DOHH2 (cell line): ENCODE results near the gene LAP3.

Experiments used
- H3F3A ChIP-seq: fragments of 200-600 bp; sonication (generic), shearing (Covaris generic); 2 replicates; pipeline ENCODE4 v1.6.0; 2016; ENCODE audit warnings: antibody characterized with exemption, mild to moderate bottlenecking; ENCODE audit not compliant: control insufficient read depth, insufficient read depth
- H3K27ac ChIP-seq: fragments of 200-600 bp; sonication (generic); 2 replicates; pipeline ENCODE4 v1.5.1; 2014; ENCODE audit warnings: low read depth, mild to moderate bottlenecking, low read length, moderate library complexity
- H3K27me3 ChIP-seq: fragments of 200-600 bp; sonication (generic); 2 replicates; pipeline ENCODE4 v1.6.1; 2014; ENCODE audit warnings: mild to moderate bottlenecking, low read length, mixed read lengths; ENCODE audit not compliant: control insufficient read depth
- H3K36me3 ChIP-seq: fragments of 200-600 bp; sonication (generic); 2 replicates; pipeline ENCODE4 v1.6.1; 2014; ENCODE audit warnings: mild to moderate bottlenecking, low read length, moderate library complexity, mixed read lengths; ENCODE audit not compliant: control insufficient read depth
- H3K4me1 ChIP-seq: fragments of 200-600 bp; sonication (generic); 2 replicates; pipeline ENCODE4 v1.6.1; 2014; ENCODE audit warnings: mild to moderate bottlenecking, low read length, mixed read lengths; ENCODE audit not compliant: control insufficient read depth
- H3K4me2 ChIP-seq: fragments of 200-600 bp; sonication (generic); 2 replicates; pipeline ENCODE4 v1.6.0; 2014; ENCODE audit warnings: mild to moderate bottlenecking, low read length, moderate library complexity
- H3K4me3 ChIP-seq: fragments of 200-600 bp; sonication (generic); 2 replicates; pipeline ENCODE4 v1.5.1; 2014; ENCODE audit warnings: mild to moderate bottlenecking, low read length, mixed read lengths
- H3K79me2 ChIP-seq: fragments of 200-600 bp; sonication (generic); 2 replicates; pipeline ENCODE4 v1.6.1; 2014; ENCODE audit warnings: mild to moderate bottlenecking, low read length, mixed read lengths; ENCODE audit not compliant: control insufficient read depth
- H3K9me2 ChIP-seq: fragments of 200-600 bp; sonication (generic); replicated peaks from 2 replicates; pipeline ENCODE4 v1.6.1; 2014; ENCODE audit warnings: mild to moderate bottlenecking, low read length, mixed read lengths; ENCODE audit not compliant: control insufficient read depth
- H3K9me3 ChIP-seq: fragments of 200-600 bp; sonication (generic); 2 replicates; pipeline ENCODE4 v1.6.1; 2014; ENCODE audit warnings: antibody characterized with exemption, low read length, mixed read lengths; ENCODE audit not compliant: control insufficient read depth, insufficient read depth
- H4K20me1 ChIP-seq: fragments of 200-600 bp; sonication (generic); 2 replicates; pipeline ENCODE4 v1.6.0; 2014; ENCODE audit warnings: low read depth, mild to moderate bottlenecking, antibody characterized with exemption, low read length, moderate library complexity; ENCODE audit not compliant: control insufficient read depth, insufficient read depth
- CTCF ChIP-seq: fragments of 200-600 bp; sonication (generic); IDR thresholded peaks from one replicate; pipeline ENCODE4 v1.5.1; 2014; ENCODE audit warnings: antibody characterized with exemption, mild to moderate bottlenecking, low read depth, low read length; ENCODE audit not compliant: poor library complexity, severe bottlenecking
- EZH2phosphoT487 ChIP-seq: fragments of 200-600 bp; sonication (generic); IDR thresholded peaks from 2 replicates; pipeline ENCODE4 v1.6.1; 2017; ENCODE audit warnings: borderline replicate concordance, mild to moderate bottlenecking, antibody characterized with exemption, low read length, moderate library complexity, mixed read lengths

The LAP3 gene

DNA sequence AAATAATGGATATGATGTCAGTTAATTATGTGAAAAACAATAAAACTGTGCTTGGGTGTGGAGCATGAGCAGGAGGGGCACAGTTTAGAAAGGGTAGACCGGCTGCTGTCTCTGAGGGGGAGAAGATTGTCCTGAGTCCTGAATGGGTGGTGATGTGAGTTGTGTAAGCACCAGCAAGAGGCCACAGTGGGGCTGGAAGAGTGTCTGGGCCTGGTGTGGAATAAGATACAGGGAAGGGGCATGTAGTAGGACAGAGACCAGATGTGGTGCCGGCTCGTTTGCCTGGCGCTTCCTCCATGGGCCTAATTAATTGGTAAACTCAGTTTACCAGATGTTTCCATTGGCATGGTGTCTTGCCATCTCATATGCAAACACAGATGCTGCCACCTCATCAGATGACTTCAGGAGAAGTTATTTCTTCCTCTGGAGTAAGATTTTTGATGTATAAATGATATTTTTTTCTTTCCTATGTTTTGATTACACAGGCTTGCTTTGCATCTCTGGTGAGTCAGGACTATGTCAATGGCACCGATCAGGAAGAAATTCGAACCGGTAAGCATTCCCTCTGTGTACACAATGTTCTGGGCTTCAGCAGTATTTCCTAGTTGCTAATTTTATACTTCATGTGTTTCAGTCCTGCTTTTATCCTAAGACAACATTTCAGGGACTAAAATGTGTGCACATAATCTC lies 42.6 kb downstream of the LAP3 start:
- Histone ChIP-seq H3K36me3 (peaks cover 86% of the 10 kb centered on the region), H3K79me2 (peaks cover 65% of the 10 kb centered on the region), H3K27ac (no peak overlapping the region), H3K4me1 (peaks cover 32% of the 10 kb centered on the region), H4K20me1 (peaks cover 19% of the 10 kb centered on the region), H3K4me2 (no peak overlapping the region), H3K9me2 (no peaks in the 10 kb centered on the region), H3K9me3 (no peaks in the 10 kb centered on the region), H3F3A (no peaks in the 10 kb centered on the region), H3K4me3 (no peak overlapping the region), H3K27me3 (no peaks in the 10 kb centered on the region)
- TF ChIP-seq CTCF (no peak), EZH2phosphoT487 (no peak)

DNA sequence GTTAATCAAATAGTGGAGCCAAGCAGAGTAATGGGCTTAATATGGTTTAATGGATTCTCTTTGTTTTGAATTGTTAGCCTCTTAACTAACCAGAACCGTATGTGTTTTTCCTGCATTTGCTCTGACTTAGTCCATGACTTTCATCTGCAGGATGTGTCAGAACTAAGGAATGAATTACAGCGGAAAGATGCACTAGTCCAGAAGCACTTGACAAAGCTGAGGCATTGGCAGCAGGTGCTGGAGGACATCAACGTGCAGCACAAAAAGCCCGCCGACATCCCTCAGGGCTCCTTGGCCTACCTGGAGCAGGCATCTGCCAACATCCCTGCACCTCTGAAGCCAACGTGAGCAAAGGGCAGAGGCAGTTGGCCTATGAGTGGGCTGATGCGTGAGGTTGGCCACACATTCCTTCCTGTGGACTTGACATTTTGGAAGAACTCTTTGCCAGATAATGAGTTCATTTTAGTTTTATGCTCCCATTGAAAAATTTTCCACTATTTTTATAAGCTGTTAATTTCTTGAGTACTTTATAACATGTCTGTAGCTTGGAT lies 46.5 kb downstream of the LAP3 start:
- H3K9me2 ChIP-seq, result no peaks in the 10 kb centered on the region
- H3K9me3 ChIP-seq, result no peaks in the 10 kb centered on the region
- no peaks in the 10 kb centered on the region for H3K27me3 ChIP-seq
- peaks cover 7% of the 10 kb centered on the region; the same call in 1 of the 2 replicates for H3K4me1 ChIP-seq
- no peak overlapping the region for H3K27ac ChIP-seq
- no peaks in the 10 kb centered on the region for H3F3A ChIP-seq
- TF ChIP-seq CTCF (no peak), EZH2phosphoT487 (no peak)
- no peak overlapping the region for H3K4me3 ChIP-seq
- peaks cover 6% of the 10 kb centered on the region; the same call in 1 of the 2 replicates for H4K20me1 ChIP-seq
- H3K4me2 ChIP-seq, result no peak overlapping the region
- H3K79me2 ChIP-seq, result peaks cover 27% of the 10 kb centered on the region
- peaks cover 96% of the 10 kb centered on the region for H3K36me3 ChIP-seq

- no peaks in the 10 kb centered on the region for H3K9me3 ChIP-seq
- peaks cover 19% of the 10 kb centered on the region for H3K79me2 ChIP-seq
- no peak overlapping the region for H3K4me2 ChIP-seq
- no peaks in the 10 kb centered on the region for H3F3A ChIP-seq
- H4K20me1 ChIP-seq, result no peaks in the 10 kb centered on the region
- H3K27ac ChIP-seq, result no peak overlapping the region
- H3K36me3 ChIP-seq, result peaks cover 96% of the 10 kb centered on the region
- H3K9me2 ChIP-seq, result no peaks in the 10 kb centered on the region
- no peaks in the 10 kb centered on the region for H3K27me3 ChIP-seq
- TF ChIP-seq EZH2phosphoT487 (no peak), CTCF (no peak)
- no peaks in the 10 kb centered on the region for H3K4me1 ChIP-seq
- no peak overlapping the region for H3K4me3 ChIP-seq
These were observed 47.8 kb downstream of the LAP3 start for GRCh38 chr4:17624821-17625220.
